IMR-90 (cell line): ENCODE data around the gene FLT3LG. TPM values are rescaled to one million over a fixed set of nuclear protein-coding genes. Genes with fewer than 3 reads are reported as not detected.

Experiments used
- ATAC-seq: fragments of 200-7000 bp; cut with Tn5 transposase; 2 replicates; pipeline ENCODE4 v1.9.1; 2020; ENCODE audit warnings: low read depth, mild to moderate bottlenecking, moderate library complexity
- BruUV-seq: library from RNA; stranded (reverse); fragments of 400-500 nt; replicated peaks from 2 replicates; lab custom pipeline; 2021; lab: Mats Ljungman, UMichigan
- CTCF ChIA-PET: fragments of 300-600 bp; formaldehyde crosslinking; extraction: SDS; loops from one replicate; lab custom pipeline; 2021; ENCODE audit warnings: antibody characterized with exemption; lab: Yijun Ruan, JAX
- POLR2A ChIA-PET: fragments of 300-600 bp; sonication (Branson Sonifier 250); formaldehyde crosslinking; loops from one replicate; lab custom pipeline; 2022; ENCODE audit warnings: antibody characterized with exemption; ENCODE audit not compliant: unreplicated experiment; lab: Charles Lee
- DNase-seq: peaks from one replicate; pipeline ENCODE4 v3.0.0; 2013
- H2AFZ ChIP-seq: replicated peaks from 2 replicates; pipeline ENCODE3; 2013; ENCODE audit warnings: low read length, mild to moderate bottlenecking; ENCODE audit not compliant: poor library complexity
- H2AK5ac ChIP-seq: 2 replicates; pipeline ENCODE4 v1.6.1; 2013; ENCODE audit warnings: low read depth, low read length, inconsistent platforms
- H2AK9ac ChIP-seq: replicated peaks from 2 replicates; pipeline ENCODE3; 2013; ENCODE audit warnings: mild to moderate bottlenecking, low read depth, low read length, moderate library complexity; ENCODE audit not compliant: poor library complexity
- H2BK120ac ChIP-seq: 2 replicates; pipeline ENCODE4 v1.6.1; 2013; ENCODE audit warnings: low read depth, low read length, inconsistent platforms
- H2BK15ac ChIP-seq: 3 replicates; pipeline ENCODE4 v1.6.1; 2013; ENCODE audit warnings: low read depth, low read length, inconsistent platforms
- H2BK20ac ChIP-seq: 2 replicates; pipeline ENCODE4 v1.6.1; 2013; ENCODE audit warnings: low read depth, mild to moderate bottlenecking, inconsistent platforms, low read length, moderate library complexity
- H2BK5ac ChIP-seq: 2 replicates; pipeline ENCODE4 v1.6.1; 2013; ENCODE audit warnings: mild to moderate bottlenecking, low read depth, low read length, inconsistent platforms; ENCODE audit not compliant: poor library complexity, severe bottlenecking
- H3K14ac ChIP-seq: replicated peaks from 2 replicates; pipeline ENCODE4 v1.6.1; 2013; ENCODE audit warnings: low read depth, low read length, inconsistent platforms
- H3K18ac ChIP-seq: 2 replicates; pipeline ENCODE4 v1.6.1; 2013; ENCODE audit warnings: low read depth, low read length, control low read depth
- H3K23ac ChIP-seq: 2 replicates; pipeline ENCODE4 v1.6.1; 2013; ENCODE audit warnings: low read depth, low read length, inconsistent platforms
- H3K27ac ChIP-seq: 2 replicates; pipeline ENCODE4 v1.5.1; 2013; ENCODE audit warnings: mild to moderate bottlenecking, control low read depth, low read length; ENCODE audit not compliant: insufficient read depth
- H3K27me3 ChIP-seq: 2 replicates; pipeline ENCODE4 v1.6.1; 2013; ENCODE audit warnings: low read length; ENCODE audit not compliant: control insufficient read depth, insufficient read depth
- H3K36me3 ChIP-seq: 2 replicates; pipeline ENCODE4 v1.6.1; 2013; ENCODE audit warnings: low read length, mixed read lengths; ENCODE audit not compliant: control insufficient read depth, insufficient read depth
- H3K4ac ChIP-seq: 2 replicates; pipeline ENCODE4 v1.6.1; 2013; ENCODE audit warnings: low read depth, low read length, inconsistent platforms
- H3K4me1 ChIP-seq: 2 replicates; pipeline ENCODE4 v1.6.1; 2013; ENCODE audit warnings: low read length, mixed read lengths; ENCODE audit not compliant: control insufficient read depth, insufficient read depth
- H3K4me2 ChIP-seq: 2 replicates; pipeline ENCODE4 v1.6.1; 2013; ENCODE audit warnings: low read depth, mild to moderate bottlenecking, control low read depth, low read length, moderate library complexity
- H3K4me3 ChIP-seq: 2 replicates; pipeline ENCODE4 v1.5.1; 2013; ENCODE audit warnings: low read depth, mild to moderate bottlenecking, control low read depth, low read length, moderate library complexity; ENCODE audit not compliant: insufficient read depth
- H3K56ac ChIP-seq: 2 replicates; pipeline ENCODE4 v1.6.1; 2013; ENCODE audit warnings: low read length, inconsistent platforms; ENCODE audit not compliant: insufficient read depth; ENCODE audit errors: extremely low read depth
- H3K79me1 ChIP-seq, 2 experiments: 2 replicates each; pipeline ENCODE4 v1.6.1; 2013; ENCODE audit warnings: low read length in 2 of 2, inconsistent platforms in 1 of 2, low read depth in 1 of 2
- H3K9ac ChIP-seq: 2 replicates; pipeline ENCODE4 v1.6.1; 2013; ENCODE audit warnings: low read depth, low read length, control low read depth
- H3K9me1 ChIP-seq: 2 replicates; pipeline ENCODE4 v1.6.1; 2013; ENCODE audit warnings: low read length, inconsistent platforms; ENCODE audit not compliant: insufficient read depth
- H3K9me3 ChIP-seq: 2 replicates; pipeline ENCODE4 v1.6.1; 2013; ENCODE audit warnings: low read length; ENCODE audit not compliant: control insufficient read depth, insufficient read depth
- H4K20me1 ChIP-seq: 2 replicates; pipeline ENCODE4 v1.6.1; 2013; ENCODE audit warnings: low read length, inconsistent platforms; ENCODE audit not compliant: insufficient read depth
- H4K5ac ChIP-seq: 2 replicates; pipeline ENCODE4 v1.6.1; 2013; ENCODE audit warnings: mild to moderate bottlenecking, low read depth, low read length, control low read depth
- H4K8ac ChIP-seq, 2 experiments: 2 replicates each; pipeline ENCODE4 v1.6.1; 2013; ENCODE audit warnings: low read depth in 2 of 2, low read length in 2 of 2, control low read depth in 1 of 2, inconsistent platforms in 1 of 2
- H4K91ac ChIP-seq: 2 replicates; pipeline ENCODE4 v1.6.1; 2013; ENCODE audit warnings: low read depth, low read length, inconsistent platforms; ENCODE audit not compliant: insufficient read depth
- BHLHE40 ChIP-seq: fragments of 150-350 bp; IDR thresholded peaks from 2 replicates; pipeline ENCODE4 v1.6.1; 2016; ENCODE audit warnings: mild to moderate bottlenecking, low read depth, low read length
- CEBPB ChIP-seq: IDR thresholded peaks from 2 replicates; pipeline ENCODE4 v1.6.1; 2012; ENCODE audit warnings: low read depth, low read length, improper control_type of control experiment
- CHD1 ChIP-seq: IDR thresholded peaks from 2 replicates; pipeline ENCODE4 v1.6.1; 2012; ENCODE audit warnings: low read depth, low read length, improper control_type of control experiment
- CTCF ChIP-seq: conservative IDR thresholded peaks from 2 replicates; pipeline ENCODE4 v1.5.1; 2012; ENCODE audit warnings: mild to moderate bottlenecking, low read depth, low read length, improper control_type of control experiment
- ELK1 ChIP-seq: fragments of 150-350 bp; IDR thresholded peaks from 2 replicates; pipeline ENCODE4 v1.6.1; 2016; ENCODE audit warnings: low read depth, mild to moderate bottlenecking, low read length, moderate library complexity, borderline replicate concordance
- MAFK ChIP-seq: IDR thresholded peaks from 2 replicates; pipeline ENCODE4 v1.6.1; 2012; ENCODE audit warnings: low read depth, low read length, improper control_type of control experiment
- MAZ ChIP-seq: IDR thresholded peaks from 2 replicates; pipeline ENCODE4 v1.6.1; 2012; ENCODE audit warnings: low read depth, mild to moderate bottlenecking, low read length, improper control_type of control experiment, moderate library complexity, borderline replicate concordance
- MXI1 ChIP-seq: IDR thresholded peaks from 2 replicates; pipeline ENCODE4 v1.6.1; 2012; ENCODE audit warnings: low read depth, mild to moderate bottlenecking, low read length, moderate library complexity, borderline replicate concordance
- POLR2A ChIP-seq: IDR thresholded peaks from 2 replicates; pipeline ENCODE4 v1.6.1; 2012; ENCODE audit warnings: mild to moderate bottlenecking, low read depth, low read length
- RAD21 ChIP-seq: IDR thresholded peaks from 2 replicates; pipeline ENCODE4 v1.6.1; 2012; ENCODE audit warnings: low read length, improper control_type of control experiment
- RFX5 ChIP-seq: IDR thresholded peaks from 2 replicates; pipeline ENCODE4 v1.8.0; 2012; ENCODE audit warnings: low read depth, mild to moderate bottlenecking, low read length, moderate library complexity
- SMC3 ChIP-seq: fragments of 150-350 bp; IDR thresholded peaks from 2 replicates; pipeline ENCODE4 v1.6.1; 2016; ENCODE audit warnings: low read depth, mild to moderate bottlenecking, antibody characterized with exemption, low read length, moderate library complexity
- WGBS, 2 experiments: methylation state at CpG; one replicate each; pipeline versions ENCODE4 v1.1.5 to v1.1.7; 2013; ENCODE audit warnings: missing lambda C conversion rate in 2 of 2; ENCODE audit not compliant: insufficient read length in 1 of 2; ENCODE audit errors: extremely low coverage in 2 of 2; 5-methylcytosine and 5-hydroxymethylcytosine counted together
- dilution Hi-C: fragments of 300-500 bp; cut with HindIII; formaldehyde crosslinking; loops from one replicate; pipeline ENCODE4 v1.14.3; 2018; ENCODE audit warnings: low sequenced_read_pairs; ENCODE audit not compliant: unreplicated experiment
- in situ Hi-C: fragments of 300-500 bp; cut with MboI; formaldehyde crosslinking; loops from 3 replicates; pipeline ENCODE4 v1.14.3; 2019; ENCODE audit warnings: low sequenced_read_pairs, inconsistent platforms, mixed read lengths
- intact Hi-C: fragments of 100-400 bp; cut with micrococcal nuclease; formaldehyde crosslinking; loops from 2 replicates; pipeline ENCODE4 v1.10.0; 2022
- polyA plus RNA-seq, 3 experiments: library from polyadenylated mRNA; depleted of rRNA; stranded (reverse); fragments of >200 nt; gene quantifications; 2 replicates each; pipeline ENCODE4 v1.2.3, GENCODE V29; 2012; ENCODE audit warnings: low replicate concordance in 1 of 3
- total RNA-seq: library from RNA; depleted of rRNA; stranded (reverse); fragments of >200 nt; gene quantifications from 2 replicates; pipeline ENCODE4 v1.2.3, GENCODE V29; 2012

Gene FLT3LG
- total and polyA plus RNA-seq, 2 of the 4 experiments (the other 2 are of a cell fraction), result 0.90 to 8.3 TPM

GRCh38 chr19:49448432-49448786 lies 25.6 kb upstream of the FLT3LG start (continued):
- TF ChIP-seq MAFK (no peak), ELK1 (no peak), CEBPB (no peak), RFX5 (no peak), CHD1 (no peak), POLR2A (no peak)

- H4K20me1 ChIP-seq, result peaks cover 3% of the 10 kb centered on the region; the same call in 1 of the 2 replicates
- no peak overlapping the region for H2BK20ac ChIP-seq
- H2AFZ ChIP-seq, result no peak overlapping the region
- POLR2A ChIA-PET, result no interaction called here
- no peak for DNase-seq
- H4K5ac ChIP-seq, result no peak overlapping the region
- H3K4ac ChIP-seq, result no peak overlapping the region
- 94% methylated on average over 3 of the region's 7 CpGs; no CpG with 5 or more reads in 1 of the 2 experiments for WGBS, 2 experiments
- H2BK5ac ChIP-seq, result no peak overlapping the region
- peaks cover 2% of the 10 kb centered on the region; the same call in 1 of the 2 replicates for H3K4me1 ChIP-seq
- in situ Hi-C loops (no loop called here), intact Hi-C loops (no loop called here), dilution Hi-C loops (no loop called here)
- no peak overlapping the region for H4K8ac ChIP-seq
- H3K14ac ChIP-seq, result peak overlapping the region; percentile 52; the same call in 1 of the 2 replicates
- H4K91ac ChIP-seq, result no peak overlapping the region
- H3K79me1 ChIP-seq, result peaks cover 23 to 50% of the 10 kb centered on the region in 2 experiments
- H3K4me3 ChIP-seq, result no peak overlapping the region
- H3K23ac ChIP-seq, result peak overlapping the region; percentile 16; the same call in 1 of the 2 replicates
- no TSS peak for BruUV-seq
- no peak for ATAC-seq
- H3K27me3 ChIP-seq, result no peaks in the 10 kb centered on the region
- H3K36me3 ChIP-seq, result peaks cover 4% of the 10 kb centered on the region
- CTCF ChIA-PET, result no interaction called here
- H3K56ac ChIP-seq, result no peak overlapping the region
- no peak overlapping the region; the same call in 1 of the 2 replicates for H3K9ac ChIP-seq
- H3K9me3 ChIP-seq, result no peaks in the 10 kb centered on the region
- no peak overlapping the region for H2BK15ac ChIP-seq
- H3K18ac ChIP-seq, result no peak overlapping the region
- 0 out of 2 replicates have a peak overlapping the region, but pooled peaks have one; percentile 2 for H2AK5ac ChIP-seq
- H2AK9ac ChIP-seq, result peak overlapping the region; percentile 89
- peaks cover 11% of the 10 kb centered on the region for H3K9me1 ChIP-seq
- peak overlapping the region; percentile 63 for H3K4me2 ChIP-seq
- H3K27ac ChIP-seq, result no peak overlapping the region
- H2BK120ac ChIP-seq, result no peak overlapping the region
- TF ChIP-seq POLR2A (no peak), BHLHE40 (no peak), MXI1 (no peak), MAFK (no peak), MAZ (no peak), ELK1 (no peak), CHD1 (no peak), RFX5 (no peak), RAD21 (no peak), SMC3 (no peak), CTCF (no peak)
These were observed 23.6 kb upstream of the FLT3LG start for GRCh38 chr19:49450405-49450804.
